H7 (cell line): Measurements from ENCODE around the gene MR1. TPM values are rescaled to one million over a fixed set of nuclear protein-coding genes. Genes with fewer than 3 reads are reported as not detected.
"Not testable (repeated sequence)": the region's sequence is repeated elsewhere in the genome, so short reads cannot be mapped to it uniquely, and the experiment has no call there.

ENCODE experiments used
- DNase-seq: peaks from one replicate; pipeline ENCODE4 v3.0.0; 2012
- H3K27me3 ChIP-seq: 2 replicates; pipeline ENCODE4 v1.6.0; 2011; ENCODE audit warnings: mild to moderate bottlenecking, low read length; ENCODE audit not compliant: control insufficient read depth, insufficient read depth
- H3K36me3 ChIP-seq: replicated peaks from 2 replicates; pipeline ENCODE4 v1.5.1; 2011; ENCODE audit warnings: low read length; ENCODE audit not compliant: control insufficient read depth, insufficient read depth
- H3K4me3 ChIP-seq: 2 replicates; pipeline ENCODE4 v1.5.1; 2011; ENCODE audit warnings: low read depth, mild to moderate bottlenecking, control low read depth, low read length, moderate library complexity; ENCODE audit not compliant: insufficient read depth
- total RNA-seq: library from RNA; depleted of rRNA; stranded (reverse); fragments of >200 nt; shearing (Covaris generic); gene quantifications from 2 replicates; pipeline ENCODE4 v1.2.3, GENCODE V29; 2014

The MR1 gene
- total RNA-seq, 1 experiment from 2014 or later, result not detected

DNA sequence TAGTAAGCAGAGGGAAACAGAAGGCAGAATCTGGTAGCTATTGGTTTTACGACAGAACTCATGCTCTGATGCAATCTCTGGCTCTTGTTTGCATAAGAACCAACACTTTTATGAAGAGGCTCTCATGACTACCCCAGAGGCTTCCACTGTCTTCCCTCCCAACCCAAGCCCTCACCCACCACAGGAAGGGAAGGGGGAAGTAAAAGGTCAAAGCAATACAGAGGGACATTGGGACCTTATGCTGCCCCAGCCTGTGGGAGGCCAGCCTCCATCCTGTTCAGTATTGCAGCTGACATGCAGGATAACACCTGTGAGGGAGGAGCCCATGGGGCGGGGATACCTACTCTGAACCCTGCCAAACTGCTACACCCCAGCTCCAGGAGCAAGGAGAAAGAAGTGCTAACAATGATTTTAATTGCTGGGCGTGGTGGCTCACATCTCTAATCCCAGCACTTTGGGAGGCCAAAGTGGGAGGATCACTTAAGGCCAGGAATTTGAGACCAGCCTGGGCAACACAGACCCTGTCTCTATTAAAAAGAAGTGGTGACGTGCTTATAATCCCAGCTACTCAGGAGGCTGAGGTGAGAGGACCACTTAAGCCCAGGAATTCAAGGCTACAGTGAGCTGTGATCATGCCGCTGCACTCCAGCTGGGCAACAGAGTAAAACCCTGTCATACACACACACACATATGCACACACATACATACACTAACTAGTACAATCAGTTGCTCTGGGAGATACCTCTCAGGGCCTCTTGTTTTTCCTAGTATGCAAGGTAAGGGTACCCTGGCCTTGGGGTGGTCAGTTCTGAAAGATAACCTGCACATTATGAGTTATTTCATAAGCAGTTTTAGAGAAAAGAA lies 9.5 kb downstream of the MR1 start:
- Histone ChIP-seq H3K4me3 (no peak overlapping the region), H3K27me3 (no peaks in the 10 kb centered on the region), H3K36me3 (no peaks in the 10 kb centered on the region)
- DNase-seq, result peak; percentile 32

DNA sequence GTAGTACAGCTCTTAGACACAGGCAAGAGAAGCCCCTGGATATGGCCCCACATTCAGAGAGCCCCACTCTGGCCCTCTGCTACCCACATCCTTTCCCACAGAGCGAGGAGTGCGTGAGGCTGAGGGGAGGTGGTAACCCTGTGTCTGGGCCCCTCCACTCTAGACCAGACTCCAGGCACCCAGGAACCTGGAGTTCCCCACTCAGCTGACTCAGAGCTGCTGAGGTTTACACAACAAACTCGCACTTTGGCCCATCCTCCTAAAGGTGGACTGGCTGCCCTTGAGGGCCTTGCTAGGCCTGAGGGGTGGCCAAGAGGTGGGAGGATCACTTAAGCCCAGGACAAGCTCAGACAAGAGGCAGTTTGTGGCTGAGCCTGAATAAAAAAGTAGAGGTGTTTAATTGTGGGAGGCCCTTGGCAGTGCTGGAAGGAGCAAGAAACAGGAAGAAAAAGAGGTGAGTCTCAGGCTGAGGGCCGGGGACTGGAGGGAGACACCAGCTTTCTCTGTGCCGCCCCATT lies 10.7 kb downstream of the MR1 start:
- no peaks in the 10 kb centered on the region for H3K27me3 ChIP-seq
- DNase-seq, result no peak
- H3K4me3 ChIP-seq, result no peak overlapping the region
- H3K36me3 ChIP-seq, result no peaks in the 10 kb centered on the region

- not testable (repeated sequence) for H3K36me3 ChIP-seq
These were observed 12.2 kb downstream of the MR1 start for GRCh38 chr1:181045946-181046345.

DNA sequence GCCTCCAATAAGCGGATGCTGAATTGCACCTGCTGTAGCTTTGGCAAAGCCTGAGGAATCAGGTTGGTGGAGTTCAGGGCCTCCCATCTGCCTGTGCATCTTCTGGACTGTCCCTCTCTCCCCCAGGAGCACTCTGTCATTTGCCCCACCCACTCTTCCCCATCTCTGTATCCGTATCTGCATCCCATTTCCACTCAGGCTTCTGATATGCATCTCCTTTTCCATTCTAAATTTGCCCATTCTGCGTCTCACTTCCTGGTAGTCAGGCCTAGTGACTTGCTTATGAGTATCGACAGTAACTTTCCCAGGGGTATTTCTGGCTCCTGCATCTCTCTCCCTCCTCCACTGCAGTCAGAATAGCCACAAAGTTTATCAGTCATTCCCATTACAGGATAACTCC lies 15.6 kb downstream of the MR1 start:
- Histone ChIP-seq H3K4me3 (no peak overlapping the region), H3K27me3 (no peaks in the 10 kb centered on the region), H3K36me3 (no peaks in the 10 kb centered on the region)
- no peak for DNase-seq

More at GRCh38 chr1:181045946-181046345, 12.2 kb downstream of the MR1 start:
- not testable (repeated sequence) for H3K27me3 ChIP-seq, DNase-seq, H3K4me3 ChIP-seq

- no peaks in the 10 kb centered on the region for H3K27me3 ChIP-seq
- H3K4me3 ChIP-seq, result no peak overlapping the region
- H3K36me3 ChIP-seq, result no peaks in the 10 kb centered on the region
- DNase-seq, result no peak
These were observed 17.1 kb downstream of the MR1 start for GRCh38 chr1:181050922-181051321.

DNA sequence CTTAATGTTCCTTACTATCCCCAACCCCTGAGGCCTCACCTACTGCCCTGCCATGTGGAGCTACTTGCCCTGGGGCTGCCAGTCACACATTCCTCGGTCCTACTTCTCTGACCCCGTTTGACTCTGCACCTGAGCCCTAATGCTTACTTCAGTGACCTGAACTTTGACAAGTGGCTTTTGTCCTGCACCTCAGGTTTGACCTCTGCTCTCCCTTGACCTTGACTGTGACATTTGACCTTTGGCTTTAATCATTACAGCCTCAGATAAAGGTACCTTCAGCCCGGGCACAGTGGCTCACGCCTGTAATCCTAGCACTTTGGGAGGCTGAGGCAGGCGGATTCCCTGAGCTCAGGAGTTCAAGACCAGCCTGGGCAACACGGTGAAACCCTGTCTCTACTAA lies 22.8 kb downstream of the MR1 start:
- no peak for DNase-seq
- Histone ChIP-seq H3K36me3 (no peaks in the 10 kb centered on the region), H3K4me3 (no peak overlapping the region), H3K27me3 (no peaks in the 10 kb centered on the region)

- H3K36me3 ChIP-seq, result no peaks in the 10 kb centered on the region
- DNase-seq, result no peak
- H3K4me3 ChIP-seq, result no peak overlapping the region
- H3K27me3 ChIP-seq, result no peaks in the 10 kb centered on the region
These were observed 23.3 kb downstream of the MR1 start for GRCh38 chr1:181057079-181057478.

- H3K27me3 ChIP-seq, result no peaks in the 10 kb centered on the region
- no peaks in the 10 kb centered on the region for H3K36me3 ChIP-seq
- H3K4me3 ChIP-seq, result no peak overlapping the region
- no peak for DNase-seq
These were observed 25.7 kb downstream of the MR1 start for GRCh38 chr1:181059435-181059834.

DNA sequence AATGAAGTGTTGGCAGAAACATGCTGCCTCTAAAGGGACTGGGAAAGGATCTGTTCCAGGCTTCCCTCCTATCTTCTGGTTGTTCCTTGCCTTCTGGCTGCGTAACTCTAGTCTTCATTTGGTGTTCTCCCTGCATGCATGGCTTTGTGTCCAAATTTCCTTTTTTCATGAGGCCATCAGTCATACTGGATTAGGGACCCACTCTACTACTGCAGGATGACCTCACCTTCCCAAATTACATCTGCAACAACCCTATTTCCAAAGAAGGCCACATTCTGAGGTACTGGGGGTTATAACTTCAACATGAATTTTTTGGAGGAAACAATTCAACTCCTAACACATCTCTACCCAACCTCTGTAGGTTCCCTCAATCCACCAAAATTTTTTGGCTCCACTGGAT lies 26.3 kb downstream of the MR1 start:
- Histone ChIP-seq H3K4me3 (no peak overlapping the region), H3K27me3 (no peaks in the 10 kb centered on the region), H3K36me3 (no peaks in the 10 kb centered on the region)
- DNase-seq, result no peak

DNA sequence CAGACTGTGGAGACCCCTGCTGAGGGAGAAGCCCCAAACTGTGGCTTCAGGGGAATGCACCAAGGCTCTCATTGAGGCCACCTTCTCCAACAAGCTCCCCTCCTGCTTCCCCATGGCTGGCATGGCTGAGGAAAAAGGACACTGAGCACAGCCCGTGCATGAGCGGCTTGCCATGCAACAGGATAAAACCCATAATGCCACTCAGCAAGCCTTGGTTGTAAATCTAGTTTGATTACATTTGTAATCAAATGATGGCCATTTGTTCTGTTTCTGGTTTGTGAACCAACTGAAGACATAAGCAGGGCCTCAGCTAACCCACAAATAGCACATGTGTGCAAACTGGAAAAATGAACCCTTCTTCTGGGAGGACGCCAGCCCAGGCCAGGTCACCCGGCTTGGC lies 27.2 kb downstream of the MR1 start:
- DNase-seq, H3K4me3 ChIP-seq, H3K36me3 ChIP-seq, H3K27me3 ChIP-seq: not testable (repeated sequence)

DNA sequence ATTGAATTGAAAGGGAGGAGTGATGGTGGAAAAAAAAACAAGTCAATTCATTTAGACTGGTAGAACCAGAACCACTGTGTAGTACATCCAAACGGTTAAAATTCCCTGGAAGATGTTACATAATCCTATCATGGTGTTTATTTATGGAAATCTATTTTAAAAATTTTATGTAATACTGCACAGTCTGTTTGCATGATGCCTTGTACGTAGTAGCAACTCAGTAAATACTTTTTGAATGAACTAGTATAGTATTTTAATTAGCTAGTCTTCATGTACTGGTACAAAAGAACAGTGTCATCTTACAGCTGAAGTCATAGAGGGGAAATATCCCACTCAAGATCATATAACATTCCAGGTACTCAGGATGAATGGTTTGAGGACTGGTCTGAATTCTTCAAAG lies 27.7 kb downstream of the MR1 start:
- no peak for DNase-seq
- no peak overlapping the region for H3K4me3 ChIP-seq
- H3K36me3 ChIP-seq, result no peaks in the 10 kb centered on the region
- H3K27me3 ChIP-seq, result no peaks in the 10 kb centered on the region

DNA sequence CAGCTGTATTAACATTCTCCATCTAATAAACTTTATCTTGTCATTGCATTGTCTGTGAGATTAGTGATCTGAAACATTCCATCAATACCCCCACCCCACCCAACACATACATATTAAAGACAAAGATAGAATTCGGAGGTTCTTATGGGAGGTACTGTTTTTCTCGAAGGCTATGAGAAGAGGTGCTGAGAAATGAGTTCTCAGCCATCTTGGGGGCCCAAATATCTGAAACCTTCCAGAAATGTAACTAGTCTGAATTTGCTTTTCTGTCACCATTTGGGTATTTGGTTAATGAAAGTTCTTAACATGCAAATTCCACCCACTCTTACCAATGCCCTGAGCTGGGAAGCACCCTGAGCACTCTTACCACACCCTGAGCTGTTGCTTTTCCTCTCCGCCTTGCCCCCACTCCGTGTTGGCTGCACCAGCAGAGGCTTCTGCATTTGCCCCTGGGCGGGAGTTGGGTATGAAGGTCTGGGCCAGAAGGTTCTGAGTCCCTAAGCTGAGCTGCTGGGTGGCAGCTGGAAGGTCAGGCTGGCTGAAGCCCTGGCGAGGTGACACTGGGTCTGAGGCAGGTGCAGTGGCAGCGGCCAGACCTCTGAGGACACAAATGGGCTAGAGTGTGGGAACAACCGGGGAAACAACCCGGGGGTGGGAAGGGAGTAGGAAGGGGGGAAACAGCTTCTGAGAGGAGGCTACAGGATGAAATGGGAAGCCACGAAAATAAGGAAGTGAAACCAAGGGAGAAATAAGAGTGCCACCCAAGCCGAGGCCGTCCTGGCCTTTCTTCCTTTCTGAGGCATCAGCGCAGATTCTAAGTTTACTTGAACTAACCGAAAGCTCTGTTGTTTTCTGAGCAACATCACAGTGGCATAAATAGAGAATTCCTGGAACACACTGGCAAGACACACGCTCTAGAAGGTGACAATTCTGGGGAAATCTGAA lies 28.4 kb downstream of the MR1 start:
- Histone ChIP-seq H3K27me3 (no peaks in the 10 kb centered on the region), H3K4me3 (no peak overlapping the region), H3K36me3 (no peaks in the 10 kb centered on the region)
- no peak for DNase-seq

- H3K36me3 ChIP-seq, result no peaks in the 10 kb centered on the region
- H3K4me3 ChIP-seq, result no peak overlapping the region
- DNase-seq, result no peak
- no peaks in the 10 kb centered on the region for H3K27me3 ChIP-seq
These were observed 29.1 kb downstream of the MR1 start for GRCh38 chr1:181062836-181063428.

- Histone ChIP-seq H3K36me3 (no peaks in the 10 kb centered on the region), H3K27me3 (no peaks in the 10 kb centered on the region), H3K4me3 (no peak overlapping the region)
- DNase-seq, result peak; percentile 39
These were observed 30.3 kb downstream of the MR1 start for GRCh38 chr1:181064011-181064623.
